OCI-LY1 (cell line): Measurements from ENCODE around the gene SPEM3.

ENCODE experiments used
- H2AFZ ChIP-seq: fragments of 200-600 bp; sonication (generic), shearing (Covaris generic); 2 replicates; pipeline ENCODE4 v1.6.0; 2014; ENCODE audit warnings: antibody characterized with exemption, mild to moderate bottlenecking, low read length
- H3F3A ChIP-seq: fragments of 200-600 bp; sonication (generic), shearing (Covaris generic); 2 replicates; pipeline ENCODE4 v1.6.0; 2014; ENCODE audit warnings: mild to moderate bottlenecking, antibody characterized with exemption, low read length, moderate library complexity; ENCODE audit not compliant: insufficient read depth
- H3K27ac ChIP-seq: fragments of 200-600 bp; sonication (generic); 2 replicates; pipeline ENCODE4 v1.5.1; 2014; ENCODE audit warnings: low read length, mixed run types, mild to moderate bottlenecking, low read depth; ENCODE audit not compliant: poor library complexity, severe bottlenecking
- H3K27me3 ChIP-seq: fragments of 200-600 bp; sonication (generic); 2 replicates; pipeline ENCODE4 v1.6.0; 2014; ENCODE audit warnings: antibody characterized with exemption, mild to moderate bottlenecking, low read length, moderate library complexity; ENCODE audit not compliant: insufficient read depth
- H3K36me3 ChIP-seq: fragments of 200-600 bp; sonication (generic); 2 replicates; pipeline ENCODE4 v1.6.1; 2014; ENCODE audit warnings: mild to moderate bottlenecking, antibody characterized with exemption, low read length, moderate library complexity, mixed read lengths; ENCODE audit not compliant: insufficient read depth
- H3K4me1 ChIP-seq: fragments of 200-600 bp; sonication (generic); 2 replicates; pipeline ENCODE4 v1.5.1; 2014; ENCODE audit warnings: mild to moderate bottlenecking, low read length, moderate library complexity; ENCODE audit not compliant: insufficient read depth, severe bottlenecking
- H3K4me2 ChIP-seq: fragments of 200-600 bp; sonication (generic), shearing (Covaris generic); 2 replicates; pipeline ENCODE4 v1.6.1; 2014; ENCODE audit warnings: low read length
- H3K4me3 ChIP-seq: fragments of 200-600 bp; sonication (generic); 2 replicates; pipeline ENCODE4 v1.5.1; 2014; ENCODE audit warnings: low read length, low read depth, mild to moderate bottlenecking, mixed read lengths; ENCODE audit not compliant: poor library complexity, severe bottlenecking
- H3K79me2 ChIP-seq: fragments of 200-600 bp; shearing (Covaris generic); 2 replicates; pipeline ENCODE4 v1.6.1; 2016; ENCODE audit warnings: mixed run types, low read length, mixed read lengths; ENCODE audit not compliant: insufficient read depth
- H3K9ac ChIP-seq: fragments of 200-600 bp; sonication (generic), shearing (Covaris generic); 2 replicates; pipeline ENCODE4 v1.6.1; 2014; ENCODE audit warnings: mild to moderate bottlenecking, low read length, mixed read lengths
- H3K9me2 ChIP-seq: fragments of 200-600 bp; sonication (generic), shearing (Covaris generic); 2 replicates; pipeline ENCODE4 v1.6.1; 2014; ENCODE audit warnings: low read depth, mild to moderate bottlenecking, low read length, mixed read lengths
- H3K9me3 ChIP-seq: fragments of 200-600 bp; shearing (Covaris generic); 2 replicates; pipeline ENCODE4 v1.6.1; 2014; ENCODE audit warnings: low read length, mixed read lengths
- H4K20me1 ChIP-seq: fragments of 200-600 bp; sonication (generic), shearing (Covaris generic); 2 replicates; pipeline ENCODE4 v1.6.0; 2016; ENCODE audit warnings: mild to moderate bottlenecking, low read length; ENCODE audit not compliant: insufficient read depth
- CTCF ChIP-seq: fragments of 200-600 bp; sonication (generic), shearing (Covaris generic); IDR thresholded peaks from 2 replicates; pipeline ENCODE4 v1.5.1; 2017; ENCODE audit warnings: mild to moderate bottlenecking, antibody characterized with exemption, low read length, moderate library complexity, mixed read lengths
- EZH2 ChIP-seq: fragments of 200-600 bp; sonication (generic), shearing (Covaris generic); IDR thresholded peaks from 2 replicates; pipeline ENCODE4 v1.8.0; 2017; ENCODE audit warnings: borderline replicate concordance, mixed run types, mild to moderate bottlenecking, antibody characterized with exemption, low read length, moderate library complexity, mixed read lengths

SPEM3 gene

GRCh38 chr17:7425756-7426155, 2.9 kb upstream of the SPEM3 start:
- Histone ChIP-seq H3K4me3 (no peak overlapping the region), H2AFZ (no peak overlapping the region), H3K36me3 (no peaks in the 10 kb centered on the region), H3F3A (no peaks in the 10 kb centered on the region), H3K79me2 (no peaks in the 10 kb centered on the region), H3K9ac (no peak overlapping the region), H3K9me3 (no peaks in the 10 kb centered on the region), H3K4me1 (no peaks in the 10 kb centered on the region), H3K9me2 (no peaks in the 10 kb centered on the region), H3K4me2 (no peak overlapping the region), H3K27me3 (no peaks in the 10 kb centered on the region), H3K27ac (no peak overlapping the region), H4K20me1 (no peaks in the 10 kb centered on the region)
- TF ChIP-seq EZH2 = no peak
- TF ChIP-seq CTCF = no peak

GRCh38 chr17:7426203-7426863, 2.3 kb upstream of the SPEM3 start:
- Histone ChIP-seq H3K4me2 (no peak overlapping the region), H3K79me2 (no peaks in the 10 kb centered on the region), H3K4me3 (no peak overlapping the region), H4K20me1 (no peaks in the 10 kb centered on the region), H3F3A (no peaks in the 10 kb centered on the region), H3K9me3 (no peaks in the 10 kb centered on the region), H3K27ac (no peak overlapping the region), H3K9ac (no peak overlapping the region), H3K4me1 (no peaks in the 10 kb centered on the region), H3K36me3 (no peaks in the 10 kb centered on the region), H2AFZ (no peak overlapping the region), H3K9me2 (no peaks in the 10 kb centered on the region), H3K27me3 (no peaks in the 10 kb centered on the region)
- TF ChIP-seq CTCF (no peak), EZH2 (no peak)

- no peaks in the 10 kb centered on the region for H3K27me3 ChIP-seq
- no peak overlapping the region for H3K9ac ChIP-seq
- no peaks in the 10 kb centered on the region for H3K9me3 ChIP-seq
- no peaks in the 10 kb centered on the region for H3F3A ChIP-seq
- no peak overlapping the region for H3K4me3 ChIP-seq
- no peak overlapping the region for H2AFZ ChIP-seq
- H3K4me1 ChIP-seq = no peaks in the 10 kb centered on the region
- H3K4me2 ChIP-seq = no peak overlapping the region
- H4K20me1 ChIP-seq = no peaks in the 10 kb centered on the region
- no peak for TF ChIP-seq CTCF
- no peak for TF ChIP-seq EZH2
- H3K36me3 ChIP-seq = no peaks in the 10 kb centered on the region
- H3K27ac ChIP-seq = no peak overlapping the region
- H3K9me2 ChIP-seq = no peaks in the 10 kb centered on the region
- no peaks in the 10 kb centered on the region for H3K79me2 ChIP-seq
Observed at GRCh38 chr17:7426896-7427489, 1.7 kb upstream of the SPEM3 start.
